Left renal cortex interstitium (tissue), 4 donors: Measurements from ENCODE around the gene ANKRD45. TPM values are rescaled to one million over a fixed set of nuclear protein-coding genes. Genes with fewer than 3 reads are reported as not detected.
"Not testable (repeated sequence)": the region's sequence is repeated elsewhere in the genome, so short reads cannot be mapped to it uniquely, and the experiment has no call there.

Source experiments
- DNase-seq, 4 donors: peaks; one replicate each; pipeline ENCODE4 v3.0.0-alpha.2; 2013; ENCODE audit warnings: low read depth in 4 of 4, low spot score in 2 of 4, missing footprints in 1 of 4
- polyA plus RNA-seq, 4 donors: library from polyadenylated mRNA; unstranded; fragments of 120-200 nt; gene quantifications; one replicate each; pipeline ENCODE4 v1.2.1, GENCODE V29; 2013; ENCODE audit not compliant: insufficient read length in 4 of 4

The ANKRD45 gene
- polyA plus RNA-seq, 4 donors, result 4.8 to 5.6 (median 5.3) TPM

- DNase-seq, result no peak
Observed at GRCh38 chr1:173648880-173649605, 20.6 kb downstream of the ANKRD45 start.

GRCh38 chr1:173646656-173647055 lies 23.0 kb downstream of the ANKRD45 start:
- no peak for DNase-seq

GRCh38 chr1:173642450-173643139 lies 27.1 kb downstream of the ANKRD45 start:
- not testable (repeated sequence) for DNase-seq

GRCh38 chr1:173639102-173639501 lies 30.5 kb downstream of the ANKRD45 start:
- no peak for DNase-seq

- no peak for DNase-seq
Observed at GRCh38 chr1:173638043-173639021, 31.3 kb downstream of the ANKRD45 start.

- DNase-seq, result not testable (repeated sequence)
Observed at GRCh38 chr1:173637236-173638042, 32.2 kb downstream of the ANKRD45 start.

GRCh38 chr1:173635116-173635515 lies 34.5 kb downstream of the ANKRD45 start, which contains the start of gene TEX50:
Gene TEX50 (plus strand): TSS chr1:173635338. CDS start chr1:173635522, 184 bp downstream.
- no peak for DNase-seq

- no peak for DNase-seq
Observed at GRCh38 chr1:173628888-173629287, 40.8 kb downstream of the ANKRD45 start.

- DNase-seq, result no peak
Observed at GRCh38 chr1:173627269-173627668, 42.4 kb downstream of the ANKRD45 start.

- no peak for DNase-seq
Observed at GRCh38 chr1:173616859-173617258, 52.8 kb downstream of the ANKRD45 start.

- not testable (repeated sequence) for DNase-seq
Observed at GRCh38 chr1:173613086-173613485, 56.6 kb downstream of the ANKRD45 start.

- no peak for DNase-seq
Observed at GRCh38 chr1:173608503-173609216, 61.0 kb downstream of the ANKRD45 start.

- DNase-seq, result no peak
Observed at GRCh38 chr1:173603056-173603591, 66.5 kb downstream of the ANKRD45 start, which contains the start of gene SLC9C2. Gene SLC9C2 (minus strand): TSS chr1:173603072. CDS start chr1:173601776, 1,296 bp downstream.

- no peak for DNase-seq
Observed at GRCh38 chr1:173601588-173601987, 68.1 kb downstream of the ANKRD45 start.

- no peak for DNase-seq
Observed at GRCh38 chr1:173596097-173596825, 73.4 kb downstream of the ANKRD45 start.

- DNase-seq, result not testable (repeated sequence)
Observed at GRCh38 chr1:173591138-173591537, 78.5 kb downstream of the ANKRD45 start.

- no peak for DNase-seq
Observed at GRCh38 chr1:173590557-173590956, 79.1 kb downstream of the ANKRD45 start.

- no peak for DNase-seq
Observed at GRCh38 chr1:173581383-173582079, 88.1 kb downstream of the ANKRD45 start.
